GM19468 (cell line): ENCODE measurements around the gene MAP3K21.

Experiments used
- ATAC-seq: cut with Tn5 transposase; IDR thresholded peaks from one replicate; pipeline ENCODE4 v1.9.1; 2021; ENCODE audit warnings: mild to moderate bottlenecking, moderate library complexity, moderate number of reproducible peaks; ENCODE audit not compliant: unreplicated experiment; ENCODE audit errors: extremely low read depth

MAP3K21 gene

DNA sequence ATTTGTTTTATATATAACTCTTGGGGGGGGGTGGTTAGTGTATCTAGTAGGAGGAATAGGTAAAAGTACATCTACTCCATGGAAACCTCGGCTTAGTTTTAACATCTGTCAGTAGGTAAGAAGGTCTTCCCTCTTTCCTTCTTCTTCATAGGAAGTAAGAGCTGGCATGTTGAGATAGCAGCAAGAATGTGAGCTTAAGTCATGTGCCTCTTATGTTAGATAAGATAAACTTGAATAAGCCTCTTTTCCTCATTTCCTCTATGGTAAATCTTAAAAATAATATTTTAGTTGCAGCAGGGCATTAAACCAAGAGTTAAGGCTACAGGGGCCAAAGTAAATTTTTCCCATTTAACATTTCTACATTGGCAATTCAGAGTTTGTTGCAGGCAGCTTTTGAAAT, 100.4 kb downstream of the MAP3K21 start:
- no peak for ATAC-seq

- ATAC-seq = no peak
Observed at GRCh38 chr1:233431753-233432403, 104.4 kb downstream of the MAP3K21 start.

- ATAC-seq = no peak
Observed at GRCh38 chr1:233432916-233433315, 105.4 kb downstream of the MAP3K21 start.

DNA sequence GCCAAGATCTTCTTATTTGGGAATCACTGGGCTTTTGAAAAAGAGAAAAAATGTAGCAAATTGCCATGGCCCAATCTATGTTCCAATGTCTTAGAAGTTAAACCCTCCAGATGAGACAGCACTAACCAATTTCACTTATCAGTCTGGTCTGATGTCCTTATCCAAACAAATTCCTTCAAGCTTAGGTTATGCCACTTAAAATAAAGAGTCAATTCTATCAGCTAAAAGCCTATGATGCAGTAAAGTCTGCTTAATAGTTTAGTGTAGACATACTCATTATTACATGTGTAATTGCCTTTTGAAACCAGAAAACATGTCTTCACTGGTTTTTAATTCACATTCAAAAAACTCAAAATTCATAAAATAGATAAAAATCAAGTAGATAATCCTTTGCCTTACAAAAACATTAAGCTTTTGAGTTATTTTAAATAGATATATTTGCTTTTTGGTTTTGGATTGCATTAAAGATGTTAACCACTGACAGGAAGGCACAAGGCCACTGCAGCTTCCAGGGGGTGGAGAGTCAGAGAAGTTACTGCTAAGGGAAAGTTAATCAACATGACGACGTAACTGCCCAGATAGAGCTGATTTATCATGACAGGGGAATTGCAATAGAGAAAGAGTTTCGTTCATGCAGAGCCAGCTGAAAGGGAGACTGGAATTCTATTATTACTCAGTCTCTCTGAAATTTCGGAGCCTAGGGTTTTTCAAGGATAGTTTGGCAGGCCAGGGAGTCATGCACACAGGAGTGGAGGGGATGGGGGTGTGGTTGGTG, 106.1 kb downstream of the MAP3K21 start:
- no peak for ATAC-seq
